ENCODE data around the gene ZNF614.
"Not testable (repeated sequence)": the region's sequence is repeated elsewhere in the genome, so short reads cannot be mapped to it uniquely, and the experiment has no call there.

The ZNF614 gene

GRCh38 chr19:52028027-52028779 is at the start of gene ZNF614:
TSS of gene ZNF614 (minus strand) at chr19:52028379. CDS start at chr19:52025745, 2,634 bp downstream.
- peak; percentile 61 to 67 for DNase-seq (ENCODE audit: low read depth in 2 of 2)

GRCh38 chr19:52070496-52070895 is 42.3 kb upstream of the ZNF614 start:
- no peak for DNase-seq (ENCODE audit: low read depth in 2 of 2)

DNA sequence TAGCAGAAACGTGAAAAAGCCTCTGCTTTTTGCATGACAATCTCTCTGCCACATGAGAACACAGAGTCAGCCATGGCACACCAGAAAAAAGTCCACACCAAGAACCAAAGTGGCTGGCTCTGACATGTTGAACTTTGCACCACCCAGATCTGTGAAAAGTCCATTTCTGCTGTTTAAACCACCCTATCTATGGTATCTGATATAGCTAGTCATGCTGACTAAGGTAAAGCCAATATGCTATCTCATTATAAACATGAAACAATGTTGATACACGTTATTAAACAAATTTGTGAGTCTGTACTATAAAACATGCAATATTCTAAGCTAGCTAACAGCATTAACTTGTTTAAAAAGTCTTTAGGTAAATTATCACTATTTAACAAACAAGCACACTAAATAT is 41.5 kb upstream of the ZNF614 start:
- no peak for DNase-seq (ENCODE audit: low read depth in 2 of 2)

GRCh38 chr19:52066258-52066863 is 38.2 kb upstream of the ZNF614 start:
- no peak for DNase-seq (ENCODE audit: low read depth in 2 of 2)

DNA sequence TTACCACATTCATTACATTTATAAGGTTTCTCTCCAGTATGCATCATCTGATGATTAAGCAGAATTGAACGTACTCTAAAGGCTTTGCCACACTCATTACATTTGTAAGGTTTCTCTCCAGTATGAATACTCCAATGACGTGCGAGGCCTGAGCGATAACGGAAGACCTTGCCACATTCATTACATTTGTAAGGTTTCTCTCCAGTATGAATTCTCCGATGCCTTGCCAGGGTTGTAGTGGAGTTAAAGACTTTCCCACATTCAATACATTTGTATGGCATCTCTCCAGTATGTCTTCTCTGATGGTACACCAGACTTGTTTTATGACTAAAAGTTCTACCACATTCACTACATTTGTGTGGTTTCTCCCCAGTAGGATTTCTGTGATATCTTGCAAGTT is 37.2 kb upstream of the ZNF614 start:
- DNase-seq (ENCODE audit: low read depth in 2 of 2) = no peak

DNA sequence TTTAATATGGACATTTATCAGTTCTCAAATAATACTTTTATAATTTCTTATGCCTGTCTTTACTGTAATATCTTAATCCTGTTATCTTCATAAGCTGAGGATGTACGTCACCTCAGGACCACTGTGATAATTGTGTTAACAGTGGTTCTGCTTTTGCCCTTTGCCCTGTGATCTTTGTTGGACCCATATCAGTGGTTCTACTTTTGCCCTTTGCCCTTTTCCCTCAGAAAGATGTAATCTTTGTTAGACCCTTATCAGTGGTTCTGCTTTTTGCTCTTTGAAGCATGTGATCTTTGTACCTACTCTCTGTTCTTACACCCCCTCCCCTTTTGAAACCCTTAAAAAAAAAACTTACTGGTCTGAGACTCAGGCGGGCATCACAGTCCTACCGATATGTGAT is 28.3 kb upstream of the ZNF614 start:
- DNase-seq (ENCODE audit: low read depth in 2 of 2) = not testable (repeated sequence)

DNA sequence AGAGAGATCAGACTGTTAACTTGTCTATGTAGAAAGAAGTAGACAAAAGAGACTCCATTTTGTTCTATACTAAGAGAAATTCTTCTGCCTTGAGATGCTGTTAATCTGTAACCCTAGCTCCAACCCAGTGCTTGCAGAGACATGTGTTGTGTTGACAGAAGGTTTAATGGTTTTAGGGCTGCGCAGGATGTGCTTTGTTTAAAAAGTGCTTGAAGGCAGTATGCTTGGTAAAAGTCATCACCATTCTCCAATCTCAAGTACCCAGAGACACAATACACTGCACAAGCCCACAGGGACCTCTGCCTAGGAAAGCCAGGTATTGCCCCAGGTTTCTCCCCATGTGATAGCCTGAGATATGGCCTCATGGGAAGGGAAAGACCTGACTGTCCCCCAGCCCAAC is 23.6 kb upstream of the ZNF614 start:
- DNase-seq (ENCODE audit: low read depth in 2 of 2) = not testable (repeated sequence)

- DNase-seq (ENCODE audit: low read depth in 2 of 2) = peak; percentile 84
Measured at GRCh38 chr19:52048555-52049501, 20.6 kb upstream of the ZNF614 start, which contains the start of gene ZNF432. TSS of gene ZNF432 (minus strand) at chr19:52048838. CDS start at chr19:52046868, 1,970 bp downstream.

- no peak for DNase-seq (ENCODE audit: low read depth in 2 of 2)
Measured at GRCh38 chr19:52039169-52039568, 11.0 kb upstream of the ZNF614 start.

GRCh38 chr19:52034051-52034728 is 6.0 kb upstream of the ZNF614 start:
- no peak for DNase-seq (ENCODE audit: low read depth in 2 of 2)

GRCh38 chr19:52028780-52029123 is 573 bp upstream of the ZNF614 start:
- no peak for DNase-seq (ENCODE audit: low read depth in 2 of 2)

DNA sequence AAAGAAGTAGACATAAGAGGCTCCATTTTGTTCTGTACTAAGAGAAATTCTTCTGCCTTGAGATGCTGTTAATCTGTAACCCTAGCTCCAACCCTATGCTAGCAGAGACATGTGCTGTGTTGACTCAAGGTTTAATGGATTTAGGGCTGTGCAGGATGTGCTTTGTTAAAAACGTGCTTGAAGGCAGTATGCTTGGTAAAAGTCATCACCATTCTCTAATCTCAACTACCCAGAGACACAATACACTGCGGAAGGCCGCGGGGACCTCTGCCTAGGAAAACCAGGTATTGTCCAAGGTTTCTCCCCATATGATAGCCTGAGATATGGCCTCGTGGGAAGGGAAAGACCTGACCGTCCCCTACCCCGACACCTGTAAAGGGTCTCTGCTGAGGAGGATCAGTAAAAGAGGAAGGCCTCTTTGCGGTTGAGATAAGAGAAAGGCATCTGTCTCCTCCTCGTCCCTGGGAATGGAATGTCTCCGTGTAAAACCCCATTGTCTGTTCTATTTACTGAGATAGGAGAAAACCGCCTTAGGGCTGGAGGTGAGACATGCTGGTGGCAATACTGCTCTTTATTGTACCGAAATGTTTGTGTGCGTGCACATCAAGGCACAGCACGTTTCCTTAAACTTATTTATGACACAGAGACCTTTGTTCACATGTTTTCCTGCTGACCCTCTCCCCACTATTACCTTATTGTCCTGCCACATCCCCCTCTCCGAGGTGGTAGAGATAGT is 1.8 kb downstream of the ZNF614 start:
- DNase-seq (ENCODE audit: low read depth in 2 of 2) = not testable (repeated sequence)

DNA sequence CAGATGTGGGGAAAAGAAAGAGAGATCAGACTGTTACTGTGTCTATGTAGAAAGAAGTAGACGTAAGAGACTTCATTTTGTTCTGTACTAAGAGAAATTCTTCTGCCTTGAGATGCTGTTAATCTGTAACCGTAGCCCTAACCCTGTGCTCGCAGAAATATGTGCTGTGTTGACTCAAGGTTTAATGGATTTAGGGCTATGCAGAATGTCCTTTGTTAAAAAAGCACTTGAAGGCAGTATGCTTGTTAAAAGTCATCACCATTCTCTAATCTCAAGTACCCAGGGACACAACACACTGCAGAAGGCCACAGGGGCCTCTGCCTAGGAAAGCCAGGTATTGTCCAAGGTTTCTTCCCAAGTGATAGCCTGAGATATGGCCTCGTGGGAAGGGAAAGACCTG is 3.7 kb downstream of the ZNF614 start:
- DNase-seq (ENCODE audit: low read depth in 2 of 2) = not testable (repeated sequence)

- DNase-seq (ENCODE audit: low read depth in 2 of 2) = no peak
Measured at GRCh38 chr19:52022193-52022592, 6.0 kb downstream of the ZNF614 start.

- DNase-seq (ENCODE audit: low read depth in 2 of 2) = no peak
Measured at GRCh38 chr19:52020506-52020905, 7.7 kb downstream of the ZNF614 start.

GRCh38 chr19:52010674-52011073 is 17.5 kb downstream of the ZNF614 start:
- no peak for DNase-seq (ENCODE audit: low read depth in 2 of 2)

GRCh38 chr19:52007806-52008557 is 20.2 kb downstream of the ZNF614 start, which contains the start of gene ZNF615:
TSS of gene ZNF615 (minus strand) at chr19:52008211. CDS start at chr19:52003711, 4,500 bp downstream.
- DNase-seq (ENCODE audit: low read depth in 2 of 2) = peak; percentile 65 to 66

DNA sequence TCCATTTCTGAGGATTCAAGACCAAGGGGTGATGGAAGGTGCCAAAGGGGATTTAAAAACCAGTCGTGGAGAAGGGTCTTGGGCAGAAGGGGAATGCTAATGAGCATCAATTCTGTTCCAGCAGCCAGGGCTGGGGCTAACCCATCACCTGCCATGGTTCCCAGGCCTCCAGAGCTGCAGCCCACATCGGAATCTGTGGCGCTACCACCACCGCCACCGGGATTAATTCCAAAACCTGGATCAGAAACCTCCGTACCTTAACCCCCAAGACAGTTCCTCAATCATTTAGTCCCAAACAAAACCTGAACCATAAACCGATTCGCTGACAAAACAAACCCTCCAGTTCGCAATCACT is 20.8 kb downstream of the ZNF614 start:
- DNase-seq (ENCODE audit: low read depth in 2 of 2) = peak in 1 of 2 experiments; percentile 0

- no peak for DNase-seq (ENCODE audit: low read depth in 2 of 2)
Measured at GRCh38 chr19:51994048-51994644, 34.0 kb downstream of the ZNF614 start.

GRCh38 chr19:51993422-51993821 is 34.8 kb downstream of the ZNF614 start:
- DNase-seq (ENCODE audit: low read depth in 2 of 2) = no peak
